WERI-Rb-1 (cell line): ENCODE measurements around the gene TUBG1.

Experiments used
- DNase-seq: peaks from one replicate; pipeline ENCODE4 v3.0.0-alpha.2; 2020
- H3K27ac ChIP-seq: fragments of 250-450 bp; sonication (Bioruptor Pico); 2 replicates; pipeline ENCODE4 v1.5.1; 2020; ENCODE audit warnings: mild to moderate bottlenecking, moderate library complexity
- H3K27me3 ChIP-seq: fragments of 250-450 bp; sonication (Bioruptor Pico); 2 replicates; pipeline ENCODE4 v1.5.1; 2021; ENCODE audit warnings: mild to moderate bottlenecking, low read depth, moderate library complexity; ENCODE audit not compliant: insufficient read depth, severe bottlenecking
- H3K36me3 ChIP-seq: fragments of 250-450 bp; sonication (Bioruptor Pico); 2 replicates; pipeline ENCODE4 v1.5.1; 2020; ENCODE audit warnings: mild to moderate bottlenecking, moderate library complexity
- H3K4me3 ChIP-seq: 2 replicates; pipeline ENCODE4 v1.5.1; 2011; ENCODE audit warnings: low read depth, mild to moderate bottlenecking, control low read depth, low read length
- H3K9me3 ChIP-seq: fragments of 250-450 bp; sonication (Bioruptor Pico); 2 replicates; pipeline ENCODE4 v1.5.1; 2021; ENCODE audit warnings: mild to moderate bottlenecking, moderate library complexity; ENCODE audit not compliant: severe bottlenecking
- CTCF ChIP-seq: IDR thresholded peaks from 2 replicates; pipeline ENCODE4 v1.5.1; 2011; ENCODE audit warnings: low read depth, mild to moderate bottlenecking, control low read depth, inconsistent platforms, low read length

The TUBG1 gene

DNA sequence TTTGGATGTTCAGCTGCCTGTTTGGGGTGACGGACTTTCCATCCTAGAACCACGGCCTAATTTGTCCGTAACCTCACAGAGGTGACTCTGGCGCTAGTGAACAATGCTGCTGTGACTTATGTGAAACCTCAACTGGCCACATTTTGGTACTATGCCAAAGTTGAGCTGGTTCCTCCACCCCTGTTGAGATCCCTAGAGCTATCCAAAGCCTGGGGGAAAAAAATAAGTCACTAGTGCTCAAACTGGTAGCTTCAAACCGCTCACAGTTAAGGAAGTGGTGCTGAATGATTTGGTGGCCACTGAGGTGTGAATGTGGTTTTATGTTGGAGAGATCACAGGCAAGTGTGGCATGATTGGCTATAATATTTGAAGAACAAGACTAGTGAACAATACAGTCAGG is 38.3 kb downstream of the TUBG1 start:
- no peak for TF ChIP-seq CTCF
- Histone ChIP-seq H3K36me3 (no peaks in the 10 kb centered on the region), H3K27ac (no peak overlapping the region), H3K9me3 (no peaks in the 10 kb centered on the region), H3K4me3 (no peak overlapping the region), H3K27me3 (no peaks in the 10 kb centered on the region)
- no peak for DNase-seq

DNA sequence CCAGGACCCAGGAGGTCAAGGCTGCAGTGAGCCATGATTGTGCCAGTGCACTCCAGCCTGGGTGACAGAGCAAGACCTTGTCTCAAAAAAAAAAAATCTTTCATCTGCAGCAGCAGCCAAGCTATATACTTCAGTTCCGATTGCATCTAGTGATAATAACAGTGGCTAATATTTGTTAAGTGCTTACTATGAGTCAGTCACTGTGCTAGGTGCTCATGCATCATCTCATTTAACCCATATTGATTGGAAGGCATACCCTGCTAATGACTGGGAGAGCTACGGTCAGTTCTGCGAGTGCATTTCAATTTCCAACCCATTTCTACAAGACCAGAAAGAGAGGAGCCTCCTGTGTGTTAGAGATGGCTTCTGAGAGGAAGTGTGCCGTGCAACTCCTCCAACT is 41.9 kb downstream of the TUBG1 start:
- Histone ChIP-seq H3K27me3 (no peaks in the 10 kb centered on the region), H3K4me3 (no peak overlapping the region), H3K36me3 (no peaks in the 10 kb centered on the region), H3K9me3 (no peaks in the 10 kb centered on the region), H3K27ac (no peak overlapping the region)
- no peak for DNase-seq
- no peak for TF ChIP-seq CTCF

DNA sequence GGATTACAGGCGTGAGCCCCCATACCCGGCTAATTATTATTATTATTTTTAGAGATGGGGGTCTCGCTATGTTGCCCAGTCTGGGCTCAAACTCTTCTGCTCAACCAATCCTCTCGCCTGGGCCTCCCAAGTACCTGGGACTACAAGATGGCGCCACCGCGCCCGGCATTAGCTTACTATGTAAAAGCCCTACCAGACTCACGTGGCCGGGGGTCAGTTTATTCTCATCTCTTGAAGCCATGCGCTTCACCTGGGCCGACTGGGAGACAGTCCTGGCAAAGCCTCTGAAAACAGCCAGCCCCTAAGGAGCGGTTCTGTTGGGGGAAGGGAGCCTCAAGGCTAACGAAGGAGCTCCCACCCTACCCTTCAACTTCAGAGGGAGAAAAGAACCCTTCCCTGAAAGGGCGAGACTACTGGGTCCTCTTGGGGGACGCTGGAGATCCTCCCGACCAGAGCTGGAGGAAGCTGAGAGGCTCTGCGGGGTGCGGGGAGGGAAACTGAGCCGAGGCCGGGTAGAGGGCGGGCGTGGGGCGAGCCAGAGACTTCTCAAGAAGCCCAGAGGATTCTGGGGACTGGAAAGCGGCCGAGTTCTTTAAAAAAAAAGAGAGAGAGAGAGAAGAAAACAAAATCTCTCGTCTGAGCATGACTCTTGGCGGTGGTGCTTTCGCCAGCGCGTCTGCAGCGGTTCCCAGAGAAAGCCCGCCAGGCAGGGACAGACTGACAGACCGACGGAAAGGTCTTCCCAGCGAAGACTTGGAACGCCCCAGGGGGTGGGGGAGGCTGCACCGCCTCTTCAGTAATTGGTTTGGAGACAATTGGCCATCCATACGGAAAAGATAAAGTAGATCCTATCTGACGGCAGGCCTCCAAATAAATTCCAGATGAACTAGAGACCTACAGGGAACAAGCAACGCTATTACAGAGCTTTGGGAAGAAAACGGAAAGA is 44.0 kb downstream of the TUBG1 start:
- Histone ChIP-seq H3K9me3 (peaks cover 5% of the 10 kb centered on the region), H3K36me3 (no peaks in the 10 kb centered on the region), H3K4me3 (no peak overlapping the region), H3K27me3 (no peaks in the 10 kb centered on the region), H3K27ac (no peak overlapping the region)
- no peak for DNase-seq
- TF ChIP-seq CTCF = no peak

- TF ChIP-seq CTCF = no peak
- no peak overlapping the region for H3K27ac ChIP-seq
- no peaks in the 10 kb centered on the region for H3K27me3 ChIP-seq
- no peak overlapping the region for H3K4me3 ChIP-seq
- no peak for DNase-seq
- peaks cover 5% of the 10 kb centered on the region for H3K9me3 ChIP-seq
- no peaks in the 10 kb centered on the region; the same call in 1 of the 2 replicates for H3K36me3 ChIP-seq
Measured at GRCh38 chr17:42655528-42655927, 46.0 kb downstream of the TUBG1 start.

DNA sequence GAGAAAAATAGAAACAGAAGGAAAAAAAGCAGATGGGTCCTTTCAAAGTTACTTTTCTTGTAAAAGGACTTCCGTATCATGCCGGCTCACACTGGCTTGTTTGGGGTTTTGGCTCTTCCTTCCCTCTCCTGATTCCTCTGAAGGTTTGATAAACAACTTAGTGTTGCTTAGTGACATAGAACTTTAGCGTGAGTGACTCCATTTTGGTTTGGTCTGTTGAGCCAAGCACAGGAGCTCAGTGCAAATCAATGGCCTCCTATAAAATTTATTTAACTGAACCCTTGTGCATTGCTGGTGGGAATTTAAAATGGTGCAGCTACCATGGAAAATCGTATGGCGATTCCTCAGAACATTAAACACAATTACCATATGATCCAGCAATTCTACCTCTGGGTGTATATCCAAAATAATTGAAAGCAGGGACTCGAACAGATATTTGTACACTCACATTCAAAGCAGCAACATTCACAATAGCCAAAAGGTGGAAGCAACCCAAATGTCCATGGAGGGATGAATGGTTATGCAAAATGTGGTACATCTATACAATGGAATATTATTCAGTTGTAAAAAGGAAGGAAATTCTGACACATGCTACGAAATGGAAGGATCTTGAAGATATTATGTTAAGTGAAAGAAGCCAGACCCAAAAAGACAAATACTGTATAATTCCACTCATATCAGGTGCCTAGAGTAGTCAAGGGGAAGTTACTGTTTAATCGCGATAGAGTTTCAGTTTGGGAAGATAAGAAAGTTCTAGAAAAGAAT is 48.5 kb downstream of the TUBG1 start:
- H3K36me3 ChIP-seq = peaks cover 13% of the 10 kb centered on the region
- no peaks in the 10 kb centered on the region for H3K27me3 ChIP-seq
- no peak for TF ChIP-seq CTCF
- no peak overlapping the region for H3K27ac ChIP-seq
- no peak for DNase-seq
- peaks cover 5% of the 10 kb centered on the region for H3K9me3 ChIP-seq
- H3K4me3 ChIP-seq = no peak overlapping the region
